Upper lobe of right lung (tissue), 1 donor: ENCODE measurements around the gene LSM5. TPM values are rescaled to one million over a fixed set of nuclear protein-coding genes. Genes with fewer than 3 reads are reported as not detected.

Source experiments
- ATAC-seq: fragments of 200-7000 bp; cut with Tn5 transposase; one replicate; pipeline ENCODE4 v1.9.1; 2020; ENCODE audit warnings: mild to moderate bottlenecking, moderate library complexity
- DNase-seq: peaks from one replicate; pipeline ENCODE4 v3.0.0-alpha.2; 2020
- H3K27ac ChIP-seq: fragments of 200-600 bp; one replicate; pipeline ENCODE4 v1.8.0; 2022
- H3K27me3 ChIP-seq: fragments of 200-600 bp; one replicate; pipeline ENCODE4 v1.8.0; 2022; ENCODE audit warnings: mild to moderate bottlenecking
- H3K36me3 ChIP-seq: fragments of 200-600 bp; one replicate; pipeline ENCODE4 v1.8.0; 2022
- H3K4me1 ChIP-seq: fragments of 200-600 bp; one replicate; pipeline ENCODE4 v1.8.0; 2022
- H3K4me3 ChIP-seq: fragments of 200-600 bp; one replicate; pipeline ENCODE4 v1.8.0; 2022; ENCODE audit warnings: mild to moderate bottlenecking
- H3K9me3 ChIP-seq: fragments of 200-600 bp; one replicate; pipeline ENCODE4 v1.8.0; 2022
- intact Hi-C: fragments of 100-400 bp; cut with DNase I; formaldehyde crosslinking; loops from one replicate; pipeline ENCODE4 v1.11.0; 2022
- total RNA-seq: library from RNA; stranded (reverse); fragmentation: NEBNext Ultra II Directional; extraction: Animal tissue kit (Norgen Biotek cat#: 25700); gene quantifications from one replicate; pipeline ENCODE4 v1.2.1, GENCODE V29; 2021
- TF ChIP-seq, protein P1 (sequence below): fragments of 200-600 bp; IDR thresholded peaks from one replicate; pipeline ENCODE4 v1.8.0; 2022; ENCODE audit warnings: antibody characterized with exemption
- donor health status: DM: no; HTN: yes; CAD: no; lungs with severe emphysema.

Gene LSM5
- total RNA-seq, 1 donor from 2014 or later = 29.1 TPM

DNA sequence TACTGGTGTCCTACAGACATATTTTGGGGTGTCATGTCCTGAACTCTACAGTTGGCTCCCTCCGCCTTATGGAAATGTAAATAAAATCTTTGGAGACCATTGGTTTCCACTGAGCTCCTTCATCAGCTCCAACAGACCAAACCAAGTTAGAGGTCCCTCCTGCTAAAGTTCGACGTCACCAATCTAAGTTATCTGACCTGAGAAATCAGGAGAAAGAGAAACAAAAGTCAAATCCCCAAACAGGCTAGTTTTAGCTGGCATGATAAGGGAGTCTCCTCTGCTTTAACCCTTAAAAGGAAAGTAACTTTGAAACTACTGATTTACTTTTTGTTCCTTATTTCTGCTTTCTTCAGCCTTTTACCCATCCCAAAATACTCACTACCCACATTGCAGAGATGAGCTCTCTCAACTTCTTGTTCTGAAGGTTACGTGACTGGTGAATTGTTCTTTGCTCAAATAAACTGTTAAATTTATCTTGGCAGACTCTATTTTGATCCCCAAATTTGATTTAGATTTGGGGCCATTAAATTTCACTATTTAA lies 45.1 kb upstream of the LSM5 start:
- intact Hi-C loops = no loop called here
- TF ChIP-seq, protein P1, sequence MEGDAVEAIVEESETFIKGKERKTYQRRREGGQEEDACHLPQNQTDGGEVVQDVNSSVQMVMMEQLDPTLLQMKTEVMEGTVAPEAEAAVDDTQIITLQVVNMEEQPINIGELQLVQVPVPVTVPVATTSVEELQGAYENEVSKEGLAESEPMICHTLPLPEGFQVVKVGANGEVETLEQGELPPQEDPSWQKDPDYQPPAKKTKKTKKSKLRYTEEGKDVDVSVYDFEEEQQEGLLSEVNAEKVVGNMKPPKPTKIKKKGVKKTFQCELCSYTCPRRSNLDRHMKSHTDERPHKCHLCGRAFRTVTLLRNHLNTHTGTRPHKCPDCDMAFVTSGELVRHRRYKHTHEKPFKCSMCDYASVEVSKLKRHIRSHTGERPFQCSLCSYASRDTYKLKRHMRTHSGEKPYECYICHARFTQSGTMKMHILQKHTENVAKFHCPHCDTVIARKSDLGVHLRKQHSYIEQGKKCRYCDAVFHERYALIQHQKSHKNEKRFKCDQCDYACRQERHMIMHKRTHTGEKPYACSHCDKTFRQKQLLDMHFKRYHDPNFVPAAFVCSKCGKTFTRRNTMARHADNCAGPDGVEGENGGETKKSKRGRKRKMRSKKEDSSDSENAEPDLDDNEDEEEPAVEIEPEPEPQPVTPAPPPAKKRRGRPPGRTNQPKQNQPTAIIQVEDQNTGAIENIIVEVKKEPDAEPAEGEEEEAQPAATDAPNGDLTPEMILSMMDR = no peak
- ATAC-seq (no peak), DNase-seq (no peak)
- no peaks in the 10 kb centered on the region for H3K36me3 ChIP-seq
- H3K9me3 ChIP-seq = no peaks in the 10 kb centered on the region
- no peak overlapping the region for H3K4me3 ChIP-seq
- H3K4me1 ChIP-seq = peaks cover 6% of the 10 kb centered on the region
- no peak overlapping the region for H3K27ac ChIP-seq
- no peaks in the 10 kb centered on the region for H3K27me3 ChIP-seq

DNA sequence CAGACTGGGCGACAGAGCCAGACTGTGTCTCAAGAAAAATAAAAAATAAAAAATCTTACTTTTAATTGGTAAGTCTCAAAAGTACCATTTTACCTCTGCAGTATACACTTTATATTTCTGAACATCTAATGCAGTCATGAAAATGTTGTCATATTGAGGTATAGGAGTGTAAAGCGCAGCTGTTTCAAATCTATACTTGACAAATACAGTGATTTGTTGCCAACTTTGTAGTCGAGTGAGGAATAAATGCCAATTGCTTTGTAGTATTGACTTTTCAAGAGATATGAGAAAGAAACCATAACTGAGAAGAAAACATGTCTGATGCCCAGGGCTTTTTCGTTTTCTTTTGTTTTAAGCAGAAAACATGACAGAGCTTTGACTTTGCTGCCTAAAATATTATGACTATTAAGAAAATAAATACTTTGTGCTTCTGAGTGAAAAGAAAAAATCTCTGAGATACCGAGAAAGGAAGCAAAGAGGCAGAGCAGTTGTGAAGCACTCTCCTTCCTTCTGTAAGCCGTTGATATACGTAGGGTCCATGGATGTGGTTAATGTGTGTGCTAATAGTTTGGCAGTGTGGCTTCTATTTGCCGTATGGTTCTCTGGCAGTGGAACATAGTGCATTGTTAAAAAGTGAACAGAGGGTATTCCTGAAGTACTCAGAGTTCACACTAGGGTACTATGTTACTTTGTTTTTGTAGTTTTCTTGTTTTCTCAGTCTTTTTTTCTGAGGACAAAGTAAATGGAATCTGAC lies 43.3 kb upstream of the LSM5 start:
- ATAC-seq (peak; percentile 65), DNase-seq (no peak)
- H3K27ac ChIP-seq = no peak overlapping the region
- no peaks in the 10 kb centered on the region for H3K9me3 ChIP-seq
- H3K4me1 ChIP-seq = peaks cover 6% of the 10 kb centered on the region
- H3K4me3 ChIP-seq = no peak overlapping the region
- no peaks in the 10 kb centered on the region for H3K27me3 ChIP-seq
- intact Hi-C loops = no loop called here
- TF ChIP-seq, protein P1 = no peak
- no peaks in the 10 kb centered on the region for H3K36me3 ChIP-seq

DNA sequence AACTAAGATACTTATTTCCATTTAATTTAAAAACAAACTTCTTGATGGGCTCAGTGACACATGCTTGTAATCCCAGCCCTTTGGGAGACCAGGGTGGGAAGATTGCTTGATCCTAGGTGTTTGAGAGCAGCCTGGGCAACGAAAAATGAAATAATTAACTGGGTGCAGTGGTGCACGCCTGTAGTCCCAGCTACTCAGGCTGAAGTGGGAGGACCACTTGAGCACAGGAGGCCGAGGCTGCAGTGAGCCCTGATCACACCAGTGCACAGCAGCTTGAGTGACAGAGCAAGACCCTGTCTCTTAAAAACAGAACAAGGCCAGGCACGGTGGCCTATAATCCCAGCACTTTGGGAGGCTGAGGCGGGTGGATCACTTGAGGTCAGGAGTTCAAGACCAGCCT lies 42.5 kb upstream of the LSM5 start:
- no peak overlapping the region for H3K4me3 ChIP-seq
- peaks cover 6% of the 10 kb centered on the region for H3K4me1 ChIP-seq
- intact Hi-C loops = no loop called here
- ATAC-seq = peak; percentile 90
- H3K27ac ChIP-seq = no peak overlapping the region
- no peaks in the 10 kb centered on the region for H3K27me3 ChIP-seq
- H3K36me3 ChIP-seq = no peaks in the 10 kb centered on the region
- DNase-seq = peak; percentile 65
- TF ChIP-seq, protein P1 = no peak
- no peaks in the 10 kb centered on the region for H3K9me3 ChIP-seq

DNA sequence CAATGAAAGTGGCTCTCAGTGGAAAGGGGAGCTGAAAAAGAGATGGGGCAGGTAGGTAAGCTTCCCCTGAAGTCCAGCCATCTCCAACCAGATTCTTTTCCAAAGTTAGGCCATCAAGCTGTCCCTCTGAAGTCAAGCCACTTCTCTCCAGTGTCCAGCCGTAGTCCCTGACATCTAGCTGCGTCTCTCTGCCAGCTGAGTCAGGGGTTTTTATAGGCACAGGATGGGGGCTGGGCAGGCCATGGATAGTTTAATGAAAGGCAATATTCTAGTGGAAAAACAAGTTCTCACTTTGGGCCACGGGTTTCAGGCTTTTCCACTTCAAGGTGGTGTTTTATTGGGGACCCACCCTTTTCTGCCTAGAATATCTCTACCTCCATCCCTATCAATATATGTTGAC lies 41.9 kb upstream of the LSM5 start:
- Histone ChIP-seq H3K9me3 (no peaks in the 10 kb centered on the region), H3K27ac (no peak overlapping the region), H3K4me3 (no peak overlapping the region), H3K36me3 (no peaks in the 10 kb centered on the region), H3K4me1 (peaks cover 6% of the 10 kb centered on the region), H3K27me3 (no peaks in the 10 kb centered on the region)
- intact Hi-C loops = no loop called here
- TF ChIP-seq, protein P1 = no peak
- ATAC-seq (no peak), DNase-seq (no peak)

DNA sequence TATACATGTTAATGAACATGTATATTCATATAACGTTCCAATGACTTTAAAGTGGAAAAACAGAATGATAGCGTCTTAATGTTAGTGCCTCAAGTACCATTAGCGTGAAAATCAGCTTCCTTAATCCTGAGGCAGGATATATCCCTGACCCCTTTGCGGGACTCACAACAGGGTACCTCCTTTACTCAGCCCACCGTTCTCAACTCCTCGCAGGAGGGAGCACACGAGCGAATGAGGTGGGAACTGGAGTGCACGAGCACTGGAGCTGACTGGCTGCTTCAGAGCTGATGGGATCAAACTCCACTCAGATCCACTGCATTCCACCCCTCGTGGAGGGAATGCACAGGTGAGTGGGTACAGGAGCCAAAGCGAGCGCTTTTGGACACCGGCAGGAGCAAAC lies 41.2 kb upstream of the LSM5 start:
- H3K9me3 ChIP-seq = no peaks in the 10 kb centered on the region
- no peak for DNase-seq
- intact Hi-C loops = no loop called here
- no peaks in the 10 kb centered on the region for H3K4me1 ChIP-seq
- no peak for ATAC-seq
- no peaks in the 10 kb centered on the region for H3K27me3 ChIP-seq
- TF ChIP-seq, protein P1 = no peak
- no peak overlapping the region for H3K27ac ChIP-seq
- no peaks in the 10 kb centered on the region for H3K36me3 ChIP-seq
- H3K4me3 ChIP-seq = no peak overlapping the region
